Glutamatergic neuron (in vitro differentiated cells): Measurements from ENCODE around the gene SLC24A3. TPM values are rescaled to one million over a fixed set of nuclear protein-coding genes. Genes with fewer than 3 reads are reported as not detected.

Experiments used
- DNase-seq: peaks from one replicate; pipeline ENCODE4 v3.0.0; 2022
- H3K27ac Mint-ChIP-seq: one replicate; pipeline ENCODE4 v1.8.0; 2020; ENCODE audit warnings: mild to moderate bottlenecking, mixed read lengths, inconsistent platforms; ENCODE audit not compliant: unreplicated experiment
- H3K27me3 Mint-ChIP-seq: one replicate; pipeline ENCODE4 v1.8.0; 2020; ENCODE audit warnings: mild to moderate bottlenecking, moderate library complexity, mixed read lengths, inconsistent platforms; ENCODE audit not compliant: unreplicated experiment
- H3K36me3 Mint-ChIP-seq: one replicate; pipeline ENCODE4 v1.8.0; 2020; ENCODE audit warnings: mild to moderate bottlenecking, mixed read lengths, inconsistent platforms; ENCODE audit not compliant: unreplicated experiment
- H3K4me1 Mint-ChIP-seq: one replicate; pipeline ENCODE4 v1.8.0; 2020; ENCODE audit warnings: mild to moderate bottlenecking, low read depth, mixed read lengths, inconsistent platforms; ENCODE audit not compliant: unreplicated experiment
- H3K4me3 Mint-ChIP-seq: one replicate; pipeline ENCODE4 v1.8.0; 2020; ENCODE audit warnings: mild to moderate bottlenecking, mixed read lengths, inconsistent platforms; ENCODE audit not compliant: unreplicated experiment
- H3K9me3 Mint-ChIP-seq: one replicate; pipeline ENCODE4 v1.8.0; 2020; ENCODE audit warnings: mild to moderate bottlenecking, moderate library complexity, mixed read lengths, inconsistent platforms; ENCODE audit not compliant: unreplicated experiment
- CTCF ChIP-seq: fragments of 200-600 bp; sonication (generic); IDR thresholded peaks from one replicate; pipeline ENCODE4 v1.5.0; 2021; ENCODE audit not compliant: partially characterized antibody, unreplicated experiment
- total RNA-seq: library from RNA; stranded (reverse); fragmentation: NEBNext Ultra II Directional; extraction: Animal tissue kit (Norgen Biotek cat#: 25700); gene quantifications from one replicate; pipeline ENCODE4 v1.2.1, GENCODE V29; 2021; ENCODE audit not compliant: unreplicated experiment

The SLC24A3 gene
- total RNA-seq, 1 donor from 2014 or later: 9.7 TPM

- H3K4me1 Mint-ChIP-seq: peaks cover 16% of the 10 kb centered on the region
- no peaks in the 10 kb centered on the region for H3K9me3 Mint-ChIP-seq
- no peak for TF ChIP-seq CTCF
- no peak overlapping the region for H3K27ac Mint-ChIP-seq
- DNase-seq: no peak
- H3K36me3 Mint-ChIP-seq: peaks cover 5% of the 10 kb centered on the region
- H3K27me3 Mint-ChIP-seq: peaks cover 3% of the 10 kb centered on the region
- H3K4me3 Mint-ChIP-seq: no peak overlapping the region
Observed at GRCh38 chr20:19370076-19371075, 157.9 kb downstream of the SLC24A3 start.

GRCh38 chr20:19371112-19371511 is 158.7 kb downstream of the SLC24A3 start:
- H3K9me3 Mint-ChIP-seq: no peaks in the 10 kb centered on the region
- no peak overlapping the region for H3K27ac Mint-ChIP-seq
- H3K36me3 Mint-ChIP-seq: peaks cover 5% of the 10 kb centered on the region
- H3K4me1 Mint-ChIP-seq: peaks cover 18% of the 10 kb centered on the region
- H3K4me3 Mint-ChIP-seq: no peak overlapping the region
- H3K27me3 Mint-ChIP-seq: no peaks in the 10 kb centered on the region
- DNase-seq: no peak
- no peak for TF ChIP-seq CTCF

DNA sequence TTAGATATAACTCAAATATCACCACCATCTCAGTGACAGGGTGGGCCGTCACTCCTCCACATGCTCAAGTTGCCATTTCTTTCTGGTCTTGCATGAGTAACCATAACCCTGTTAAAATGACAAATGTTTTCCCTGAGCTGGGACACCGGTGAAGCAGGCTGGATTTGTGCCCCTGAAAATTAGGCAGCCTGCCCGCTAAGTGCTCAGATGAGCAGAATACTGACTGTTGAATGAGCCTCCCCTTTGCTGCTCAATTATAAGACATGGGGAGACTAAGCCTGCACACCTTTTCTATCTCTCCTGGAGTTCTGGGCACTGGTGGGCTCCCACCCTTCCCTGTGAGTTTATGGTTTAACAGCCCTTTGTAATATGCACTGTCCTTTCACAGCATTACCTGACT is 161.8 kb downstream of the SLC24A3 start:
- Mint-ChIP-seq H3K27ac (no peak overlapping the region), H3K4me3 (no peak overlapping the region), H3K36me3 (peaks cover 5% of the 10 kb centered on the region), H3K4me1 (peaks cover 6% of the 10 kb centered on the region), H3K9me3 (peaks cover 2% of the 10 kb centered on the region), H3K27me3 (no peaks in the 10 kb centered on the region)
- DNase-seq: no peak
- no peak for TF ChIP-seq CTCF

- H3K27ac Mint-ChIP-seq: no peak overlapping the region
- H3K4me3 Mint-ChIP-seq: no peak overlapping the region
- peaks cover 5% of the 10 kb centered on the region for H3K36me3 Mint-ChIP-seq
- H3K4me1 Mint-ChIP-seq: peaks cover 6% of the 10 kb centered on the region
- no peaks in the 10 kb centered on the region for H3K27me3 Mint-ChIP-seq
- no peak for TF ChIP-seq CTCF
- H3K9me3 Mint-ChIP-seq: peaks cover 2% of the 10 kb centered on the region
- no peak for DNase-seq
Observed at GRCh38 chr20:19375395-19375794, 163.0 kb downstream of the SLC24A3 start.

GRCh38 chr20:19375801-19376200 is 163.4 kb downstream of the SLC24A3 start:
- no peak overlapping the region for H3K27ac Mint-ChIP-seq
- no peak for DNase-seq

More at GRCh38 chr20:19375801-19376200, 163.4 kb downstream of the SLC24A3 start:
- Mint-ChIP-seq H3K9me3 (peaks cover 2% of the 10 kb centered on the region), H3K36me3 (peaks cover 5% of the 10 kb centered on the region), H3K4me1 (peaks cover 6% of the 10 kb centered on the region), H3K27me3 (no peaks in the 10 kb centered on the region), H3K4me3 (no peak overlapping the region)
- TF ChIP-seq CTCF: no peak
